Astrocyte of the spinal cord (primary cell): Measurements from ENCODE around the gene PRDM16.

ENCODE experiments used
- DNase-seq: peaks from one replicate; pipeline ENCODE4 v3.0.0; 2011; ENCODE audit warnings: low read depth, low spot score
- H3K4me3 ChIP-seq: 2 replicates; pipeline ENCODE4 v1.5.1; 2011; ENCODE audit warnings: low read depth, mild to moderate bottlenecking, low read length, moderate library complexity
- in situ Hi-C: cut with HindIII; loops from 2 replicates; pipeline ENCODE4 v1.10.0; 2017; ENCODE audit warnings: low sequenced_read_pairs
- TF ChIP-seq, protein P1 (sequence below): IDR thresholded peaks from 2 replicates; pipeline ENCODE4 v1.5.1; 2012; ENCODE audit warnings: low read depth, mild to moderate bottlenecking, low read length, inconsistent platforms

Gene PRDM16

DNA sequence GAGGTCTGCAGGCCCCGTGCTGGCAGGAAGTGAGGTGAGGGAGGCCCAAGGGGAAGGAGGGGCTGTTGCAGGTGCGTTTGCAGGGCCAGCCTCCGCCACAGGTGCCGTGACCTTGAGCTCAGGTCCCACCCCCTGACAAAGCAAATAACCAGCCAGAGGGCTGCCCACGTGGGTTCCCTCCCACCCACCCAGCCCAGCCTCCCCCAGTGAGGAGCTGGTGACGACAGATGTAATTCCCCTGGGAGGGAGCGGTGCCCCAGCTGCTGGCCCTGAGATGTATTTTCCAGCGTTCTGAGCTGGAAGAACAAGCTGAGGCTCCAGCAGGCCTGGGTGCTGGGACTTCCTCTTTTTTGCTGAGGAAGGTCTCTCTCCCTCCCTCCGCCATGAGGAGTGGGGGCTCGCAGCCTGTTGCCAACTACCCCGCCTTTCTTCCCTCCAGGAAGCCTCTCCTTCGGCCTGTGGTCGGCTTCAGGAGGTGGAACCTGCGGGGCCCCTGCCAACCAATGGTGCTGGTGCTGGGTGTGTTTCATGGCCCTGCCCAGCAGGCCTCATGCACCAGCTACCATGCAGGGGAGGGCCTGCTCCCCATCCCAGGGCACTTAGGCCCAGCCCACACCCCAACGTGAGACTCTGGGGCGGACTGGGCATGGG is 153.2 kb downstream of the PRDM16 start:
- TF ChIP-seq, protein P1, sequence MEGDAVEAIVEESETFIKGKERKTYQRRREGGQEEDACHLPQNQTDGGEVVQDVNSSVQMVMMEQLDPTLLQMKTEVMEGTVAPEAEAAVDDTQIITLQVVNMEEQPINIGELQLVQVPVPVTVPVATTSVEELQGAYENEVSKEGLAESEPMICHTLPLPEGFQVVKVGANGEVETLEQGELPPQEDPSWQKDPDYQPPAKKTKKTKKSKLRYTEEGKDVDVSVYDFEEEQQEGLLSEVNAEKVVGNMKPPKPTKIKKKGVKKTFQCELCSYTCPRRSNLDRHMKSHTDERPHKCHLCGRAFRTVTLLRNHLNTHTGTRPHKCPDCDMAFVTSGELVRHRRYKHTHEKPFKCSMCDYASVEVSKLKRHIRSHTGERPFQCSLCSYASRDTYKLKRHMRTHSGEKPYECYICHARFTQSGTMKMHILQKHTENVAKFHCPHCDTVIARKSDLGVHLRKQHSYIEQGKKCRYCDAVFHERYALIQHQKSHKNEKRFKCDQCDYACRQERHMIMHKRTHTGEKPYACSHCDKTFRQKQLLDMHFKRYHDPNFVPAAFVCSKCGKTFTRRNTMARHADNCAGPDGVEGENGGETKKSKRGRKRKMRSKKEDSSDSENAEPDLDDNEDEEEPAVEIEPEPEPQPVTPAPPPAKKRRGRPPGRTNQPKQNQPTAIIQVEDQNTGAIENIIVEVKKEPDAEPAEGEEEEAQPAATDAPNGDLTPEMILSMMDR: no peak
- in situ Hi-C loops: no loop called here
- DNase-seq: no peak
- H3K4me3 ChIP-seq: no peak overlapping the region

DNA sequence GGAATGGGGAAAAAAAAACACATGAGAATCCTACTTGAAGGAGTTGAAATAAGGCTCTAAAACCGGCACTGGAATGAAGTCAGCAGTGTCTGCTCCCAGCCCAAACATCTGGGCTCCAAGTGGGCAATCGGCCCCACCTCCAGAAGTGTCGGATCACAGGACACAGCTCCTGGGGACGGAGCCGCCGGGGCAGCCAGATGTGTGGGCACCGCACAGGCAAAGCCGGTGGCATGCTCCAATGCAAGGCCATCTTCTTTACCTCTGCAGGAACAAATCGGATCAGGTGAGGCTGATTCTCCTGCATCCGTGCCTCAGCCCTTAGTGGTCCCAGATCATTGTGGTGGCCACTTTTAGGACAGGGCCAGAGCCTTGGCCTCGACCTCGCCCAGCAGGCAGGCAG is 156.7 kb downstream of the PRDM16 start:
- in situ Hi-C loops: no loop called here
- TF ChIP-seq, protein P1: no peak
- H3K4me3 ChIP-seq: no peak overlapping the region
- DNase-seq: no peak

DNA sequence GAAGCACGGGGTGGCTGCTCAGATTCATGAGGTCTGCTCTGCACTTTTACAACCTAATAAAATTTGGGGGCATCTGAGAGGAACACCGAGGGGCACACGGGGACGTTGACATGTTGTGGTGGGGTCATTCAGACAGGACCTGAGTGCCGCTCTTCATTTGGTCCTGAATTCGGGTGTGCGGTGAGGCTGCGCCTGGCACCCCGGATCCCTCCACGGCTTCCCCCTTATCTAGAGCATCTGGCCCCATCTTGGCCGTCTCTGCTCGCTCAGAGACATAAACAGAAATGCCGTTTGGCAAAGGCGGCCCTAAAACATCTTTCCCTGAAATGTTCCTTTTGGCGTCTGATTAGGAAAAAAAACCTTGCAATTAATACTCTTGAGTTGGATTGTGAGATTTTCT is 157.2 kb downstream of the PRDM16 start:
- TF ChIP-seq, protein P1: no peak

DNA sequence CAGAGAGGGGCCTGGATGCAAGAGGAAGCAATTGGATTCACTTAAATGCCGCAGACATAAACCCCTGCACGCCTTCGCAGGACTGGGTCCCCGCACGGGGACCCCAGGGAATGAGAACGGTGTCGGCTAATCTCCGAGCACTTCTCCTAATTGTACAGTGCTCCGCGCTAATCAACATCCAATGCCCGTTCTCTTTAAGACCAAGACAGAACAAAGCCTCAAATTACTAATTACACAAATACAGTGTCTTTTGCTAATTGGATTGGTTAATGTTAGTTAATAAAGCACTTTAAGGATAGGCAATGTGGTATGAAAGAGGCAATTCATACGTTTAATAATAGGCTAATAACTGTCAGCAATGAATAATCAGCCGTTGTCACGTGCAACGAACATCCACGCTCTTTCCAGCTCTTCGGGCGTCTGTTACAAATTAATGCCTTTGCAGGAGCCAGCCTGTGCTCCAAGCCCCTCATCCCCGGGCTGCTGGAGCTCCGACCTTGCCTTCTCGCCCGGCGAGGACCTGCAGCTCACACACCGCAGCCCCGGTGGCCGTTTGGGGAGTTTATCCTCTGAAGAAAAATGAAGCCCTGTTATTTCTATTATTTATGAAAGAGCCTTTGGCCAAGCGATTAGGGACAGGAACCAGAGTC is 157.8 kb downstream of the PRDM16 start:
- H3K4me3 ChIP-seq: no peak overlapping the region
- in situ Hi-C loops: no loop called here
- DNase-seq: no peak
- TF ChIP-seq, protein P1: no peak

More for the DNA sequence above, 157.2 kb downstream of the PRDM16 start:
- no peak for DNase-seq
- in situ Hi-C loops: no loop called here
- H3K4me3 ChIP-seq: no peak overlapping the region

DNA sequence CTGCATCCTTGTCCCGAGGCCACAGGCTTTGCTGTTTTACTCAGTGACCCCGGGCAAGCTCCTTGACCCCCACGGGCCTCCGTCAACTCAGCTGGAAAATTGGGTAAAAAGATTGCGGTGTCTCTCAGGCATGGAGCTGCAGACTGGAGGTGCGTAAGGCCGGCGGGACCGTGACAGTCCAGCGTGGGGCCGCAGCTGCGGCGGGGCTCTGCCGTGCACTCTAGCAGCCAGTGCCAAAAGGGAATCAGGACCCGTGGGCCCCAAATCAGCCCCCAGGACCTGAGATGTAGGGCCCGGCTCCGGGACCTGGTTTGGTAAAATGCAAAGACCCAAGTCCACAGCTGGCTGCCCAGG is 158.3 kb downstream of the PRDM16 start:
- TF ChIP-seq, protein P1: no peak
- DNase-seq: no peak
- no peak overlapping the region for H3K4me3 ChIP-seq
- in situ Hi-C loops: no loop called here

DNA sequence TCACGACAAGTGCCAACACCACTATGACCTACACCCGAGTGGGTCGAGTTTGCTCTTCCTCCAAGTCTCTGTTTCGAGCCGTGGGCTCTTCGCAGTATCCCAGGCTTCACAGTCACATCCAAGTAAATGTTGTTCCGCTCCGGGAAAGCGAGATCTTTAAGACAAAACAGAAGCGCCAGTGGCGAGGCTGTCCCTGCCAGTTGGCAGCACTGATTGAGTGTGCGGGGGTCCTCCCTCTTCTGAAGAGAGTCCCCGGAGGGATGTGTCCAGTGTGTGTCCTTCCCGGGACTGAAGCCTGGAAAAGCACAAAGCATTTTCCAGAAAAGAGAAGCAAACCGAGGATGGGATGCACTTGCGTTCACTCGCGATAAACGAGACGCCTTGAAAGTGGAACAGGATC is 158.9 kb downstream of the PRDM16 start:
- in situ Hi-C loops: no loop called here

More for the DNA sequence above, 158.9 kb downstream of the PRDM16 start:
- H3K4me3 ChIP-seq: no peak overlapping the region
- DNase-seq: no peak
- TF ChIP-seq, protein P1: no peak
